Measurements from ENCODE around the gene MRM2.

Gene MRM2

GRCh38 chr7:2204446-2204845 lies 37.6 kb downstream of the MRM2 start:
- ATAC-seq (ENCODE audit: low read depth) (no peak), DNase-seq (ENCODE audit: low spot score in 2 of 2) (no peak)
- H3K4me3 Mint-ChIP-seq, result no peak overlapping the region
- H3K36me3 Mint-ChIP-seq, result peaks cover 15% of the 10 kb centered on the region
- H3K9me3 Mint-ChIP-seq, result no peaks in the 10 kb centered on the region
- H3K27me3 Mint-ChIP-seq, result no peaks in the 10 kb centered on the region
- peak overlapping the region; percentile 67 for H3K27ac Mint-ChIP-seq
- H3K4me1 Mint-ChIP-seq, result peaks cover 16% of the 10 kb centered on the region

GRCh38 chr7:2203766-2204300 lies 38.2 kb downstream of the MRM2 start:
- DNase-seq (ENCODE audit: low spot score in 2 of 2), result no peak
- Mint-ChIP-seq H3K4me1 (peaks cover 13% of the 10 kb centered on the region), H3K9me3 (no peaks in the 10 kb centered on the region), H3K4me3 (no peak overlapping the region), H3K27me3 (no peaks in the 10 kb centered on the region), H3K36me3 (peaks cover 16% of the 10 kb centered on the region), H3K27ac (peak overlapping the region; percentile 67)
- ATAC-seq (ENCODE audit: low read depth), result peak; percentile 80

- Mint-ChIP-seq H3K36me3 (peaks cover 10% of the 10 kb centered on the region), H3K4me1 (peaks cover 13% of the 10 kb centered on the region), H3K27ac (peak overlapping the region; percentile 67), H3K4me3 (no peak overlapping the region), H3K9me3 (no peaks in the 10 kb centered on the region), H3K27me3 (no peaks in the 10 kb centered on the region)
- DNase-seq (ENCODE audit: low spot score in 2 of 2), result no peak
- no peak for ATAC-seq (ENCODE audit: low read depth)
Measured at GRCh38 chr7:2202901-2203765, 38.9 kb downstream of the MRM2 start.

DNA sequence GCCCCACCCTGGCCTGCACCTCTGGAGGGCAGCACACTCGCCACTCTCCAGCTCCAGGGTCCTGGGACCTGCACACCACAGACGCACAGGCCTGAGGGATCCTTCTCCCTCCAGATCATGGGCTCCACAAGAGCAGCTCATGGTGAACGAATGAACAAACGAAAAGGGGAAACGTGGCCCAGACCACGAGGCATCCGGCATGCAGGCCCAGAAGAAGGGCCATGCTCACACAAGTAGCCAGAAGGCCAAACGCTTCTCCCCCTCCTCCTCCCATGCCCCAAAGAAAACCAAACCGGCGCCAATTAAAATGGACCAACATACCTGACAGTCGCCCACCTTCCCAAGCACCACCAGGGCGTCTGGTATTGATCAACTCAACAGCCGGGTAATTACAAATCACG lies 39.6 kb downstream of the MRM2 start:
- H3K27me3 Mint-ChIP-seq, result no peaks in the 10 kb centered on the region
- H3K36me3 Mint-ChIP-seq, result peaks cover 14% of the 10 kb centered on the region
- peaks cover 13% of the 10 kb centered on the region for H3K4me1 Mint-ChIP-seq
- no peak overlapping the region for H3K27ac Mint-ChIP-seq
- DNase-seq (ENCODE audit: low spot score in 2 of 2), result no peak
- ATAC-seq (ENCODE audit: low read depth), result no peak
- H3K4me3 Mint-ChIP-seq, result no peak overlapping the region
- no peaks in the 10 kb centered on the region for H3K9me3 Mint-ChIP-seq

DNA sequence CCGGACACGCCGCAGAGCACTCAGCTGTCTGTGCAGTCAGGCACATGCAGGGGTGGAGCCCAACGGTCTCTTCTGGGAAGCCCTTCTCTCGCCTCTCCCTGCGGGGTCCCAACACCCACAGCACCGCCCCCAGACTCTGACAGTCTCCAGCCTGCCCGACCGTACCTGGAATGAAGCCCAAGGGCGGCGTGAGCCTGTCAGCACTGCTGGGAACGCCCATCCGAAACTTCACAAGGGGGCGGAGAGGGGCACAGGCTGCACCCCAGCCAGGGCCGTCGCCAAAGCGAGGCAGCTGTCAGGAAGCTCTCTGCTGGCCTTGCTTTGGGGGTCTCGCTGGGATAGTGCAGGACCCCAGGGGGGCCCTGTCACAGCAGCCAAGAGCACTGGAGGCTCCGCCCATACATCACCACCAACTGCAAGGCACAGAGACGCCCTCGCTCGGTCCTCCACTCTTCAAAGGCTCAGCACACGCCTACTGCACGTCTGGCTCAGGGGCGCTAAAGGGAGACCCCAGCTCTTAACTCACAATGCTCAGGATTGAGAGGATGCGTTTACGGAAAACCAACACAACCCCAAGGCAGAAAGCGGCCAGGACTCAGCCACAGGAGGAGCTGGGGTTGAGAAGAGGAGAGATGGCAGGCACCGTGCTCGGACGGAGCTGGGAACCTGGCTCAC lies 40.2 kb downstream of the MRM2 start:
- DNase-seq (ENCODE audit: low spot score in 2 of 2) (no peak), ATAC-seq (ENCODE audit: low read depth) (no peak)
- Mint-ChIP-seq H3K27me3 (no peaks in the 10 kb centered on the region), H3K4me3 (no peak overlapping the region), H3K9me3 (no peaks in the 10 kb centered on the region), H3K36me3 (peaks cover 15% of the 10 kb centered on the region), H3K27ac (no peak overlapping the region), H3K4me1 (peaks cover 13% of the 10 kb centered on the region)

DNA sequence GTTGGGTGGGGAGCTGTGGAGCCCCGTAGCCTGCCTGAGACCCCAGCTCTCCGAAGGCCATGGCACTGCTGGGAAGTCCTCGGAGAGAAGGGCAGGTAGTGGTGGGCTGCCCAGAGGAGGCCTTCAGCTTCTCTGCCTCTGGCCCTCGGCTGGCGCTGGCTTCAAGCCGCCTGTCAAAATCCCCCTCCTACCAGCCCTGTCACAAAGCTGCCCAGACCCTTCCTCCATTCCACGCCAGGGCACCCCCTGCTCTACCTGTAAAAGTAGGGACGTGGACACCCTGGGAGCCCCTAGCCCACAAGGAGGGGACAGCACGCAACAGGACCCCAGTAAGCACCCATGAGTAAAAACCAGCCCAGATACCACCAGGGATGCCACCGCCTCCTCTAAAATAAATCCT lies 40.9 kb downstream of the MRM2 start:
- Mint-ChIP-seq H3K27ac (no peak overlapping the region), H3K36me3 (peaks cover 15% of the 10 kb centered on the region), H3K27me3 (no peaks in the 10 kb centered on the region), H3K9me3 (no peaks in the 10 kb centered on the region), H3K4me3 (no peak overlapping the region), H3K4me1 (peaks cover 13% of the 10 kb centered on the region)
- DNase-seq (ENCODE audit: low spot score in 2 of 2), result no peak
- ATAC-seq (ENCODE audit: low read depth), result no peak

GRCh38 chr7:2200584-2200980 lies 41.4 kb downstream of the MRM2 start:
- H3K4me1 Mint-ChIP-seq, result peaks cover 13% of the 10 kb centered on the region
- DNase-seq (ENCODE audit: low spot score in 2 of 2) (no peak), ATAC-seq (ENCODE audit: low read depth) (no peak)
- H3K27me3 Mint-ChIP-seq, result no peaks in the 10 kb centered on the region
- H3K36me3 Mint-ChIP-seq, result peaks cover 15% of the 10 kb centered on the region
- H3K27ac Mint-ChIP-seq, result no peak overlapping the region
- H3K4me3 Mint-ChIP-seq, result no peak overlapping the region
- H3K9me3 Mint-ChIP-seq, result no peaks in the 10 kb centered on the region

DNA sequence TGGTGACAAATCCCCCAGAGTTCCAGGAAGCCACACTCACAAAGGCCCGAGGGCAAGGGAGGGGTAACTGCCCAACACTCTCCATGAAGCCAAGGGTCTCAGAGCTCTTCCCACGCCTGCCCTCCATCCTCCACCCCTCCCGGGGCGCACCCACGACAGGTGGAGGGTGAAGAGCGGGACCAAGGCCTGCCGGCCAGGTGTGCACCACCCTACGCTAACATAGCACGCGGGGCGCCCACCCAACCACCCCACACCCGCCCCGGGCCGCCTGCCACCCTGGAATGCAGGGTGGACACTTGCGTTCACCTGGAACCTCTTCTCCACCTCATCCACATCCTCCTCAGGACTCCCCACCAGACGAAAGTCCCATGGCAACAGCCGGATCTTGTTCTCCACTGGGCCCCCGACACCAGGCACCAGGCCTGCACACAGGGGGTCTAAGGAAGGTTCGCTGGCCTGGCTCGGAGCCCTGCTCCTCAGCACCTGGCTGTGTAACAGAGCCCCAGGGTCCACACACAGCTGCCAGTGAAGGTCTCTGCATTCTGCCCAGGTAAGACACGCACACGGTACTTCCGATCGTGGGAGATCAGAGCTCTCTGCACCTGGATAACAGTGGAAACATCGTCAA lies 41.9 kb downstream of the MRM2 start:
- H3K4me1 Mint-ChIP-seq, result peaks cover 13% of the 10 kb centered on the region
- no peak overlapping the region for H3K27ac Mint-ChIP-seq
- no peak for ATAC-seq (ENCODE audit: low read depth)
- H3K9me3 Mint-ChIP-seq, result no peaks in the 10 kb centered on the region
- H3K36me3 Mint-ChIP-seq, result peaks cover 18% of the 10 kb centered on the region
- no peak for DNase-seq (ENCODE audit: low spot score in 2 of 2)
- H3K27me3 Mint-ChIP-seq, result no peaks in the 10 kb centered on the region
- H3K4me3 Mint-ChIP-seq, result no peak overlapping the region

GRCh38 chr7:2199528-2199927 lies 42.5 kb downstream of the MRM2 start:
- Mint-ChIP-seq H3K4me3 (no peak overlapping the region), H3K9me3 (no peaks in the 10 kb centered on the region), H3K27ac (no peak overlapping the region), H3K4me1 (peaks cover 13% of the 10 kb centered on the region), H3K36me3 (peaks cover 19% of the 10 kb centered on the region), H3K27me3 (no peaks in the 10 kb centered on the region)
- DNase-seq (ENCODE audit: low spot score in 2 of 2), result no peak
- ATAC-seq (ENCODE audit: low read depth), result no peak

DNA sequence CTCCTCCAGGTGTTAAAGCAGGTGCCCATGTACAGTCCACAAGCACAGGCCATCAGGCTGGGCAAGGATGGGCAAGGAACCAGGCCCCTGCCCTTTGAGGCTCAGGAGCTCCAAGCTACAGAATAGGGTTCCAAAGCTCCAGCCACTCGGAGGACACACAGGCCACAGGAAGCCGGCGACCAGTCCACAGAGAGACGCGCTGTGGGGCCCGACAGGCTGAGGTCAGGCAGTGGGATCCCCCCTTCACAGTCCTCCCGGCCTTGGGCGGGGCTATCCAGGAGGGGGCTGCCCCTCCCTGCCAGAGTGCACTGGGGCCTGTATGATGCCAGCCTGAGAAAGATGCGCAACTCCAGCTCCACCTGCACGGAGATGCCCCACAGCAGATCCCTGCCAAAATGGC lies 43.2 kb downstream of the MRM2 start:
- H3K4me1 Mint-ChIP-seq, result peaks cover 6% of the 10 kb centered on the region
- no peak overlapping the region for H3K4me3 Mint-ChIP-seq
- no peak overlapping the region for H3K27ac Mint-ChIP-seq
- H3K36me3 Mint-ChIP-seq, result peaks cover 19% of the 10 kb centered on the region
- DNase-seq (ENCODE audit: low spot score in 2 of 2) (no peak), ATAC-seq (ENCODE audit: low read depth) (no peak)
- H3K9me3 Mint-ChIP-seq, result no peaks in the 10 kb centered on the region
- H3K27me3 Mint-ChIP-seq, result no peaks in the 10 kb centered on the region

DNA sequence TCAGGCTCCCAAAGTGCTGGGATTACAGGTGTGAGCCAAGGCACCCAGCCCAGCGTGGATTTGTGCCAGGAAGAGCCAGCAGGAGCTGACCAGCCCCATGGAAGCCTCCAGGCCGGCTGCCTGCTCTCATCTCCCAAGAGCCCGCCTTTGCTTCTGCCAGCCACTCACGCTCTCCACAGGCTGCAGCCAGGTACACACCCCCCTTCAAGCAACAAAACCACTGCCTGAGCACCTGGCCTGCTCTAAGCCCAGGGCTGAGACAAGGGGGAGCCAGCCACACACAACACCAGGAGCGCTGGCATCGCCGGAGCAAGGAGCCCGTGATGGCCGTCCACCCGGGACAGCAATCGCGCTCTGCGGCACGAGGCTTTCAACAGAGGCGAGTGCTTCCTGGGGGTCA lies 43.8 kb downstream of the MRM2 start:
- H3K36me3 Mint-ChIP-seq, result peaks cover 19% of the 10 kb centered on the region
- no peaks in the 10 kb centered on the region for H3K9me3 Mint-ChIP-seq
- H3K27ac Mint-ChIP-seq, result no peak overlapping the region
- no peaks in the 10 kb centered on the region for H3K27me3 Mint-ChIP-seq
- ATAC-seq (ENCODE audit: low read depth) (no peak), DNase-seq (ENCODE audit: low spot score in 2 of 2) (no peak)
- H3K4me3 Mint-ChIP-seq, result no peak overlapping the region
- peaks cover under 1% of the 10 kb centered on the region for H3K4me1 Mint-ChIP-seq

GRCh38 chr7:2197436-2198155 lies 44.4 kb downstream of the MRM2 start:
- H3K27ac Mint-ChIP-seq, result no peak overlapping the region
- H3K36me3 Mint-ChIP-seq, result peaks cover 19% of the 10 kb centered on the region
- H3K4me1 Mint-ChIP-seq, result no peaks in the 10 kb centered on the region

GRCh38 chr7:2196381-2197378 lies 45.3 kb downstream of the MRM2 start:
- Mint-ChIP-seq H3K4me3 (no peak overlapping the region), H3K27ac (no peak overlapping the region), H3K9me3 (no peaks in the 10 kb centered on the region), H3K36me3 (peaks cover 20% of the 10 kb centered on the region), H3K4me1 (no peaks in the 10 kb centered on the region), H3K27me3 (no peaks in the 10 kb centered on the region)
- no peak for ATAC-seq (ENCODE audit: low read depth)
- DNase-seq (ENCODE audit: low spot score in 2 of 2), result no peak

More at GRCh38 chr7:2197436-2198155, 44.4 kb downstream of the MRM2 start:
- ATAC-seq (ENCODE audit: low read depth), result no peak
- Mint-ChIP-seq H3K4me3 (no peak overlapping the region), H3K9me3 (no peaks in the 10 kb centered on the region), H3K27me3 (no peaks in the 10 kb centered on the region)
- DNase-seq (ENCODE audit: low spot score in 2 of 2), result no peak

Measured in memory B cell (primary cell).